A549 (cell line): ENCODE results near the gene TMEM229A. TPM values are rescaled to one million over a fixed set of nuclear protein-coding genes. Genes with fewer than 3 reads are reported as not detected.
"Not testable (repeated sequence)": the region's sequence is repeated elsewhere in the genome, so short reads cannot be mapped to it uniquely, and the experiment has no call there.

Experiments
- ATAC-seq, 2 experiments: fragments of 200-7000 bp in 1 of 2; fragments of >200 bp in 1 of 2; cut with Nextera tagmentation in 1 of 2; cut with Tn5 transposase in 1 of 2; 3 replicates each; pipeline versions ENCODE4 v1.8.0 to v1.9.1; 2018 to 2020; ENCODE audit warnings: mild to moderate bottlenecking in 1 of 2, moderate library complexity in 1 of 2
- CTCF ChIA-PET: fragments of 300-600 bp; sonication (Branson Sonifier 250); formaldehyde crosslinking; extraction: SDS; loops from one replicate; lab custom pipeline; 2021; ENCODE audit warnings: antibody characterized with exemption, inconsistent platforms; lab: Yijun Ruan, JAX
- POLR2A ChIA-PET: fragments of 350-600 bp; formaldehyde crosslinking; extraction: SDS; loops from one replicate; lab custom pipeline; 2021; ENCODE audit warnings: antibody characterized with exemption, inconsistent platforms; lab: Yijun Ruan, JAX
- DNase-seq, 2 experiments: peaks; one replicate each; pipeline versions ENCODE4 v3.0.0 to v3.0.0-alpha.2; 2011 to 2016; ENCODE audit warnings: low read depth in 1 of 2, low spot score in 1 of 2
- FAIRE-seq: peaks from 2 replicates; lab custom pipeline; 2011; peaks lifted over from hg19 to GRCh38; lab: Jason Lieb, UNC
- H3K27ac ChIP-seq, 2 experiments: fragments of >200 bp; sonication (Bioruptor Twin); formaldehyde crosslinking; 3 replicates each; pipeline ENCODE4 v1.5.1; 2016 to 2017
- H3K4me1 ChIP-seq: fragments of >200 bp; sonication (Bioruptor Twin); formaldehyde crosslinking; 3 replicates; pipeline ENCODE4 v1.6.1; 2016
- H3K4me2 ChIP-seq: fragments of >200 bp; sonication (Bioruptor Twin); formaldehyde crosslinking; 3 replicates; pipeline ENCODE4 v1.6.1; 2016
- H3K4me3 ChIP-seq: fragments of >200 bp; sonication (Bioruptor Twin); formaldehyde crosslinking; 3 replicates; pipeline ENCODE4 v1.5.1; 2016
- H3K9me3 ChIP-seq: fragments of >200 bp; sonication (Bioruptor Twin); formaldehyde crosslinking; 3 replicates; pipeline ENCODE4 v1.6.1; 2016
- CHD4 ChIP-seq: fragments of 200-600 bp; sonication (generic); IDR thresholded peaks from 2 replicates; pipeline ENCODE4 v1.6.1; 2016; ENCODE audit warnings: antibody characterized with exemption, mild to moderate bottlenecking, borderline replicate concordance
- GATA3 ChIP-seq: IDR thresholded peaks from 2 replicates; pipeline ENCODE4 v1.6.1; 2012; ENCODE audit warnings: borderline replicate concordance
- HDAC2 ChIP-seq: fragments of 200-600 bp; sonication (generic); IDR thresholded peaks from 2 replicates; pipeline ENCODE4 v1.6.1; 2016
- HEYL ChIP-seq: fragments of 250-450 bp; sonication (Bioruptor Pico); IDR thresholded peaks from 2 replicates; pipeline ENCODE4 v1.8.0; 2021; ENCODE audit warnings: mild to moderate bottlenecking, moderate library complexity
- HOXB13 ChIP-seq: fragments of 250-450 bp; sonication (Bioruptor Pico); IDR thresholded peaks from 2 replicates; pipeline ENCODE4 v1.5.0; 2020; ENCODE audit warnings: low read depth, mild to moderate bottlenecking, moderate library complexity
- RAD21 ChIP-seq, 2 experiments: fragments of >200 bp in 1 of 2; sonication (Bioruptor Twin) in 1 of 2; formaldehyde crosslinking in 1 of 2; IDR thresholded peaks in 1 of 2; conservative IDR thresholded peaks in 1 of 2; 2 replicates in 1 of 2; 3 replicates in 1 of 2; pipeline ENCODE4 v1.6.1; 2012 to 2018; ENCODE audit warnings: inconsistent platforms in 1 of 2
- RNF2 ChIP-seq: fragments of 200-600 bp; sonication (generic); IDR thresholded peaks from 2 replicates; pipeline ENCODE4 v1.6.1; 2016; ENCODE audit warnings: low read depth, mild to moderate bottlenecking, antibody characterized with exemption, moderate library complexity, borderline replicate concordance
- SMC3 ChIP-seq: fragments of >200 bp; sonication (Bioruptor Twin); formaldehyde crosslinking; IDR thresholded peaks from 3 replicates; pipeline ENCODE4 v1.6.1; 2018; ENCODE audit warnings: inconsistent platforms
- TP53 ChIP-seq: fragments of 250-450 bp; sonication (Bioruptor Pico); IDR thresholded peaks from 2 replicates; pipeline ENCODE4 v1.5.0; 2021; ENCODE audit warnings: mild to moderate bottlenecking, moderate library complexity
- ZC3H11A ChIP-seq: fragments of 450-650 bp; IDR thresholded peaks from 2 replicates; pipeline ENCODE4 v1.6.1; 2014; ENCODE audit warnings: antibody characterized with exemption, mild to moderate bottlenecking
- ZSCAN20 ChIP-seq: fragments of 250-450 bp; sonication (Bioruptor Pico); IDR thresholded peaks from 2 replicates; pipeline ENCODE4 v1.8.0; 2022; ENCODE audit warnings: mild to moderate bottlenecking, moderate library complexity
- WGBS: methylation state at CpG from one replicate; pipeline ENCODE4 v1.1.6; 2017; ENCODE audit errors: missing lambda C conversion rate; 5-methylcytosine and 5-hydroxymethylcytosine counted together
- polyA plus RNA-seq, 4 experiments: library from polyadenylated mRNA; depleted of rRNA in 3 of 4; stranded (reverse); fragments of >200 nt; fragmentation: RNase III in 1 of 4; extraction: RNeasy Plus Mini Kit Qiagen cat#74134 plus additional on column Dnase treatment in 1 of 4; gene quantifications; 2 replicates in 3 of 4; 3 replicates in 1 of 4; pipeline ENCODE4 v1.2.3, GENCODE V29; 2011 to 2017
- TF ChIP-seq, protein P1 (sequence below): fragments of >200 bp; sonication (Bioruptor Twin); formaldehyde crosslinking; IDR thresholded peaks from 3 replicates; pipeline ENCODE4 v1.6.1; 2016
- TF ChIP-seq, protein P2 (sequence below): fragments of 150-350 bp; IDR thresholded peaks from 2 replicates; pipeline ENCODE4 v1.6.1; 2014; ENCODE audit warnings: low read depth, mild to moderate bottlenecking, low read length
- TF ChIP-seq, protein P3 (sequence below): fragments of 450-650 bp; IDR thresholded peaks from 2 replicates; pipeline ENCODE4 v1.6.1; 2014; ENCODE audit warnings: antibody characterized with exemption
- TF ChIP-seq, protein P4 (sequence below): fragments of 250-450 bp; sonication (Bioruptor Pico); IDR thresholded peaks from 2 replicates; pipeline ENCODE4 v1.5.0; 2020; ENCODE audit warnings: low read depth, mild to moderate bottlenecking, moderate library complexity
- TF ChIP-seq, protein P5 (sequence below): IDR thresholded peaks from 2 replicates; pipeline ENCODE4 v1.6.1; 2012

Gene TMEM229A
- polyA plus RNA-seq, 2 of the 4 experiments (the other 2 are of a cell fraction): not detected

DNA sequence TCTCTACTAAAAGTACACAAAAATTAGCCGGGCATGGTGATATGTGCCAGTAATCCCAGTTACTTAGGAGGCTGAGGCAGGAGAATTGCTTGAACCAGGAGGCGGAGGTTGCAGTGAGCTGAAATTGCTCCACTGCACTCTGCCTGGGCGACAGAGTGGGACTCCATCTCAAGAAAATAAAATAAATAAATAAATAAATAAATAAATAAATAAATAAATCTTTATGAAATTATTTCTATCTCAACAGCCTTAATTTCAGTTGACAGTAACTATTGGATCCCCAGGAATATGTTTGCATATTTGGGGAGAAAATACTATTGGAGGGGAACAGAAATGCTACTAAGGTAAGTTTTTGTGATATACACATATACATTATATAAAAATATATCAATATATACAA, 20.0 kb downstream of the TMEM229A start:
- TF ChIP-seq, protein P1, sequence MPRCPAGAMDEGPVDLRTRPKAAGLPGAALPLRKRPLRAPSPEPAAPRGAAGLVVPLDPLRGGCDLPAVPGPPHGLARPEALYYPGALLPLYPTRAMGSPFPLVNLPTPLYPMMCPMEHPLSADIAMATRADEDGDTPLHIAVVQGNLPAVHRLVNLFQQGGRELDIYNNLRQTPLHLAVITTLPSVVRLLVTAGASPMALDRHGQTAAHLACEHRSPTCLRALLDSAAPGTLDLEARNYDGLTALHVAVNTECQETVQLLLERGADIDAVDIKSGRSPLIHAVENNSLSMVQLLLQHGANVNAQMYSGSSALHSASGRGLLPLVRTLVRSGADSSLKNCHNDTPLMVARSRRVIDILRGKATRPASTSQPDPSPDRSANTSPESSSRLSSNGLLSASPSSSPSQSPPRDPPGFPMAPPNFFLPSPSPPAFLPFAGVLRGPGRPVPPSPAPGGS: no peak
- TF ChIP-seq ZC3H11A (peak; percentile 64), RAD21 (conservative IDR thresholded peaks at IDR 0.05 in 1 of 2, IDR thresholded peaks at IDR 0.05 in 1 of 2) (no peak)
- no peak for ATAC-seq
- FAIRE-seq: no peak
- Histone ChIP-seq H3K4me2 (no peak overlapping the region), H3K9me3 (no peaks in the 10 kb centered on the region), H3K4me3 (no peak overlapping the region), H3K27ac (no peak overlapping the region), H3K4me1 (no peaks in the 10 kb centered on the region)
- ChIA-PET CTCF (no interaction called here), POLR2A (no interaction called here)
- 37% methylated on average over 3 of the region's 3 CpGs for WGBS
- DNase-seq: no peak

DNA sequence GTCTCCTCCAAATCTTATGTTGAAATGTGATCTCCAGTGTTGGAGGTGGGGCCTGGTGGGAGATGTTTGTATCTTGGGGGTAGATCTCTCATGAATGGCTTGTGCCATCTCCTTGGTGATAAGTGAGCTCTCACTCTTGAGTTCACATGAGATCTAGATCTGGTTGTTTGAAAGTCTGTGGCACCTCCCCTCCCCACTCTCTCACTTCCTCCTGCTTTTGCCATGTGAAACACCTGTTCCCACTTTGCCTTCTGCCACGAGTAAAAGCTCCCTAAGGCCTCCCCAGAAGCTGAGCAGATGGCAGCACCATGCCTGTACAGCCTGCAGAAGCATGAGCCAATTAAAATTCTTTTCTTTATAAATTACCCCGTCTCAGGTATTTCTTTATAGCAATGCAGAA, 23.5 kb downstream of the TMEM229A start:
- TF ChIP-seq HOXB13 (CRISPR knock-in tag) (no peak), HDAC2 (no peak), GATA3 (no peak), TP53 (CRISPR knock-in tag) (no peak), HEYL (no peak)
- TF ChIP-seq, protein P1: no peak
- TF ChIP-seq, all 56 proteins: peak for 0
- no peak for DNase-seq
- Histone ChIP-seq H3K4me2 (no peak overlapping the region), H3K4me3 (no peak overlapping the region), H3K4me1 (no peaks in the 10 kb centered on the region), H3K9me3 (no peaks in the 10 kb centered on the region), H3K27ac (no peak overlapping the region)
- no peak for ATAC-seq
- 27% methylated on average over 2 of the region's 2 CpGs for WGBS
- no peak for FAIRE-seq
- CTCF ChIA-PET: no interaction called here
- POLR2A ChIA-PET: no interaction called here

DNA sequence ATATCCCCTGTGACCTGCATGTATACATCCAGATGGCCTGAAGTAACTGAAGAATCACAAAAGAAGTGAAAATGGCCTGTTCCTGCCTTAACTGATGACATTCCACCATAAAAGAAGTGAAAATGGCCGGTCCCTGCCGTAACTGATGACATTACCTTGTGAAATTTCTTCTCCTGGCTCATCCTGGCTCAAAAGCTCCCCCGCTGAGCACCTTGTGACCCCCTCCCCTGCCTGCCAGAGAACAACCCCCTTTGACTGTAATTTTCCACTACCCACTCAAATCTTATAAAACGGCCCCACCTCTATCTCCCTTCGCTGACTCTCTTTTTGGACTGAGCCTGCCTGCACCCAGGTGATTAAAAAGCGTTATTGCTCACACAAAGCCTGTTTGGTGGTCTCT, 24.6 kb downstream of the TMEM229A start:
- H3K27ac ChIP-seq, FAIRE-seq, H3K4me1 ChIP-seq, ATAC-seq, DNase-seq, H3K9me3 ChIP-seq, POLR2A ChIA-PET, H3K4me2 ChIP-seq, H3K4me3 ChIP-seq: not testable (repeated sequence)
- 21% methylated on average over 6 of the region's 6 CpGs for WGBS
- CTCF ChIA-PET: interaction anchor here (0.6 kb wide), 1 partner anchor 360 kb away, joined by 3 read pairs; no protein-coding TSS in a partner anchor

DNA sequence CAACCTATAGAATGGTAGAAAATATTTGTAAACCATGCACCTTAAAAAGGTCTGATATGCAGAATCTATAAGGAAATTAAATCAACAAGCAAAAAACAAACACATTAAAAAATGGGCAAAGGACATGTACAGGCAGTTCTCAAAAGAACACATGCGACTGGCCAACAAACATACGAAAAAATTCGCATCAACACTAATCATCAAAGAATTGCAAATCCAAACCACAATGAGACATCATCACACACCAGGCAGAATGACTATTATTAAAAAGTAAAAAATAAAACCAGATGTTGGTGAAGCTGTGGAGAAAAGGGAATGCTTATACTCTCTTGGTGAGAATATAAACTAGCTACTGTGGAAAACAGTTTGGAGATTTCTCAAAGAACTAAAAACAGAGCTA, 33.2 kb downstream of the TMEM229A start:
- FAIRE-seq (no peak), DNase-seq (no peak), ATAC-seq (no peak)
- ChIA-PET CTCF (no interaction called here), POLR2A (no interaction called here)
- 5% methylated on average over 3 of the region's 3 CpGs for WGBS
- no peaks in the 10 kb centered on the region for H3K9me3 ChIP-seq
- H3K4me3 ChIP-seq: no peak overlapping the region
- no peaks in the 10 kb centered on the region for H3K4me1 ChIP-seq
- no peak overlapping the region for H3K27ac ChIP-seq
- no peak for TF ChIP-seq SMC3
- TF ChIP-seq, protein P2, sequence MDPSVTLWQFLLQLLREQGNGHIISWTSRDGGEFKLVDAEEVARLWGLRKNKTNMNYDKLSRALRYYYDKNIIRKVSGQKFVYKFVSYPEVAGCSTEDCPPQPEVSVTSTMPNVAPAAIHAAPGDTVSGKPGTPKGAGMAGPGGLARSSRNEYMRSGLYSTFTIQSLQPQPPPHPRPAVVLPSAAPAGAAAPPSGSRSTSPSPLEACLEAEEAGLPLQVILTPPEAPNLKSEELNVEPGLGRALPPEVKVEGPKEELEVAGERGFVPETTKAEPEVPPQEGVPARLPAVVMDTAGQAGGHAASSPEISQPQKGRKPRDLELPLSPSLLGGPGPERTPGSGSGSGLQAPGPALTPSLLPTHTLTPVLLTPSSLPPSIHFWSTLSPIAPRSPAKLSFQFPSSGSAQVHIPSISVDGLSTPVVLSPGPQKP: no peak
- no peak overlapping the region for H3K4me2 ChIP-seq

DNA sequence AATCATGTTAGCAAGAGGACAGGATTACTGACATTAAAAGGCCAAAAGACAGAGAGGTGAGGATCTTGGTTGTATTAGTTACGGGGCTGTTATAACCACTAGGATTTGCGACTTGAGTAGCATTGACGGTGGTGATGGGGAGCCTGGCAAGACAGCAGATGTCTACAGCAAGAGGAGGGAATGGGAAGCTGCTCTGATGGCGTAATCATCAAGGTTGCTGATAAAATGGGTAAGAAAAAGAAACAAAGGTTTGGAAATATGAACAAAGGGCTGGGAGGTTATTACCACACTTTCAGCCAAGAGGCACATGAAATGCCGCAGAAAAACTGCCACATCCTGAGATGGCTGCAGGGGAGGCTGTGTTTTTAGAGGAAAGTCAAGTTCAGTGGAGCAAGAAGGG, 33.9 kb downstream of the TMEM229A start:
- POLR2A ChIA-PET: no interaction called here
- 26% methylated on average over 5 of the region's 5 CpGs for WGBS
- Histone ChIP-seq H3K4me3 (no peak overlapping the region), H3K4me2 (no peak overlapping the region), H3K4me1 (no peaks in the 10 kb centered on the region), H3K27ac (no peak overlapping the region), H3K9me3 (no peaks in the 10 kb centered on the region)
- CTCF ChIA-PET: no interaction called here
- TF ChIP-seq RAD21 (conservative IDR thresholded peaks at IDR 0.05 in 1 of 2, IDR thresholded peaks at IDR 0.05 in 1 of 2): no peak
- no peak for TF ChIP-seq CHD4
- TF ChIP-seq ZSCAN20: no peak
- no peak for TF ChIP-seq RNF2
- TF ChIP-seq, protein P3, sequence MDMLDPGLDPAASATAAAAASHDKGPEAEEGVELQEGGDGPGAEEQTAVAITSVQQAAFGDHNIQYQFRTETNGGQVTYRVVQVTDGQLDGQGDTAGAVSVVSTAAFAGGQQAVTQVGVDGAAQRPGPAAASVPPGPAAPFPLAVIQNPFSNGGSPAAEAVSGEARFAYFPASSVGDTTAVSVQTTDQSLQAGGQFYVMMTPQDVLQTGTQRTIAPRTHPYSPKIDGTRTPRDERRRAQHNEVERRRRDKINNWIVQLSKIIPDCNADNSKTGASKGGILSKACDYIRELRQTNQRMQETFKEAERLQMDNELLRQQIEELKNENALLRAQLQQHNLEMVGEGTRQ: no peak
- TF ChIP-seq, protein P1: no peak
- TF ChIP-seq, protein P4, sequence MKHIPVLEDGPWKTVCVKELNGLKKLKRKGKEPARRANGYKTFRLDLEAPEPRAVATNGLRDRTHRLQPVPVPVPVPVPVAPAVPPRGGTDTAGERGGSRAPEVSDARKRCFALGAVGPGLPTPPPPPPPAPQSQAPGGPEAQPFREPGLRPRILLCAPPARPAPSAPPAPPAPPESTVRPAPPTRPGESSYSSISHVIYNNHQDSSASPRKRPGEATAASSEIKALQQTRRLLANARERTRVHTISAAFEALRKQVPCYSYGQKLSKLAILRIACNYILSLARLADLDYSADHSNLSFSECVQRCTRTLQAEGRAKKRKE (CRISPR knock-in tag): no peak
- TF ChIP-seq, protein P5, sequence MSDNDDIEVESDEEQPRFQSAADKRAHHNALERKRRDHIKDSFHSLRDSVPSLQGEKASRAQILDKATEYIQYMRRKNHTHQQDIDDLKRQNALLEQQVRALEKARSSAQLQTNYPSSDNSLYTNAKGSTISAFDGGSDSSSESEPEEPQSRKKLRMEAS: no peak
- ATAC-seq (no peak), FAIRE-seq (no peak), DNase-seq (no peak)
